ENCODE results near the gene CRACDL. TPM values are rescaled to one million over a fixed set of nuclear protein-coding genes. Genes with fewer than 3 reads are reported as not detected.
"Not testable (repeated sequence)": the region's sequence is repeated elsewhere in the genome, so short reads cannot be mapped to it uniquely, and the experiment has no call there.

Gene CRACDL
- total RNA-seq, 1 experiment from 2014 or later, result not detected

DNA sequence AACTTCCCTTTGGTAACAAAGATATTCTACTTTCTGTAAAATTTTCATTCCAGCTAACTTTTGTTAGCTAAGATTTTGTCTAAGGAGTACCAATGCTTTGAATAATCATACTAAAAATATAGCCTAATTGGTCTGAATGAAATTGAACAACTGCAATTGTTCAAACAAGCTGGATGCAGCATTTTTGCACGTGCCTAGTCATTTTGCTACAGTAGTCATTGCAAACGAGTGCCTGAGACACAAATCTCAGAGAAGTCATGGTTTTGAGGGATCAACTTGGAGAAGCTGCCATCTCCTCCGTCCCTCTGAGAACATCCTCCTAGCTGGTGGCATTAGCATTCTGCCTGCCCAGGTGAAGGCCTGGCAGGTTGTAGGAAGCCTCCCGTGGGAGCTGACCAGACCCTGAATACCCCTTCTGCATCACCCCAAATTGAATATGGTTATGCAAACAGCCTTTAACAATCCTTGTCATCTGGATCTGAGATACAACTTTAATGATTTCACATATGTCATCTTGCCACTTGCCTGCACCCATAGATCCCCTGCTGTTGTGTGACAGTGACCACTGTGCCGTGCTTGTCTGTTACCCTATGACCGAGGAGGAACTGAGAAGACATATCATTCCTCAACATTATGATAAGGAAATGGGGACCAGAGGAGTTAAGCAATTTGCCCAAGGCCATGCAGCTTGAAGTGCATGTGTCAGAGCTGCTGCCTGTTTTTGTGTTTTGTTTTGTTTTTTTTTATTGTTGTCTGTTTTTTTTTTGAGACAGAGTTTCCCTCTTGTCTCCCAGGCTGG is 176.0 kb downstream of the CRACDL start:
- DNase-seq (ENCODE audit: low read depth), result no peak
- in situ Hi-C loops (cut with HindIII; ENCODE audit: low pct_unique_long_range_greater_than_20kb, low sequenced_read_pairs), result no loop called here

GRCh38 chr2:98759338-98759737 is 176.7 kb downstream of the CRACDL start:
- no peak for DNase-seq (ENCODE audit: low read depth)
- in situ Hi-C loops (cut with HindIII; ENCODE audit: low pct_unique_long_range_greater_than_20kb, low sequenced_read_pairs), result no loop called here

- DNase-seq (ENCODE audit: low read depth), result peak; percentile 57
- in situ Hi-C loops (cut with HindIII; ENCODE audit: low pct_unique_long_range_greater_than_20kb, low sequenced_read_pairs), result no loop called here
Observed at GRCh38 chr2:98757904-98758421, 178.1 kb downstream of the CRACDL start.

DNA sequence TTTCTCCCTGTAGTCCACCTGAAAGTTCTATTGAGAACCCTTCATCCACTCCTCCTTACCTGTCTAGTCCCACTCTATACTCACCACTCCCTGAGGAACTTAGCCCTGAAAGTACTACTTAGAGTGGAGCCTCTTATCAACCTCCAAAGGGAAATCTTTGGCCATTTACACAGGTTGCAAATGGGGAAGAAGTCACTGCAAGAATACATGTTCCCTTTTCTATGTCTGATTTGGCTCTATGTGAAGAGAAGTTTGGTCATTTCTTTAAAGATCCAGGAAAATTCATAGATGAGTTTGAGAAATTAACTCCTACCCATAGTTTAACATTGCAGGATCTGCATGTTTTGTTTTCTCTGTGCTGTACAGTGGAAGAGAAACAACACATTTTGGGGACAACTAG is 182.2 kb downstream of the CRACDL start:
- in situ Hi-C loops (cut with HindIII; ENCODE audit: low pct_unique_long_range_greater_than_20kb, low sequenced_read_pairs), result no loop called here

GRCh38 chr2:98752711-98753110 is 183.3 kb downstream of the CRACDL start:
- in situ Hi-C loops (cut with HindIII; ENCODE audit: low pct_unique_long_range_greater_than_20kb, low sequenced_read_pairs); DNase-seq (ENCODE audit: low read depth): not testable (repeated sequence)

More for the DNA sequence above, 182.2 kb downstream of the CRACDL start:
- no peak for DNase-seq (ENCODE audit: low read depth)

- DNase-seq (ENCODE audit: low read depth), result no peak
- in situ Hi-C loops (cut with HindIII; ENCODE audit: low pct_unique_long_range_greater_than_20kb, low sequenced_read_pairs), result no loop called here
Observed at GRCh38 chr2:98751748-98752147, 184.3 kb downstream of the CRACDL start.

DNA sequence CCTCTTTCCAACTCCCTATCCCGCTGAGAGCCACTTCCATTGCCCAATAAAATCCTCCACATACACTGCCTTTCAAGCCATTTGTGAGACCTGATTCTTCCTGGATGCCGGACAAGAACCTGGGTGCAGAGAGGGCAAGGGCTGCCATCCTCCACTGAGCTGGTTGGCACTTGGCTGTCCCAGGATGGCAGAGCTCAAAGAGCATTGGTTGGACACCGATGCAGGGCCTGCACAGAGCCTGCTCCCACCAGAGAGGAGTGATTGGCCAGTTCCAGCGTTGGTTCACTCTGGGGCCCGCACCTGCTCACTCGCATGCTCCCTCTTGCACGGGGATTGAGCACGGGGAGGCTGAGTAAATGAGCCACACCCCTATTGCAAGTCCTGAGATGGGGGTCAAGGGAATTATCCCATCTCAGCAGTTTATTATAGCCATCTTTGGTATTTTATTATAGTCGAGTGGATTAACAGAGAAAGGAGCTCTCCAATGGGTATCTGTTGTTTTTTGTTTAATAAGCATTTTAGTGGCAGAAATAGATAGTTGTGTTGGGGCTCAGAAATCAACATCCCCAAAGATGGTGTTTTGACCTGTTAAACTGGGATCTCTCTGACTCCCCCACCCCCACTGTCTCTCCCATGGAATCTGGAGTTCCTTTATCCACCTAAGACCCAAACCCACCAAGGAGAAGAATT is 185.3 kb downstream of the CRACDL start:
- DNase-seq (ENCODE audit: low read depth), result no peak
- in situ Hi-C loops (cut with HindIII; ENCODE audit: low pct_unique_long_range_greater_than_20kb, low sequenced_read_pairs), result no loop called here

DNA sequence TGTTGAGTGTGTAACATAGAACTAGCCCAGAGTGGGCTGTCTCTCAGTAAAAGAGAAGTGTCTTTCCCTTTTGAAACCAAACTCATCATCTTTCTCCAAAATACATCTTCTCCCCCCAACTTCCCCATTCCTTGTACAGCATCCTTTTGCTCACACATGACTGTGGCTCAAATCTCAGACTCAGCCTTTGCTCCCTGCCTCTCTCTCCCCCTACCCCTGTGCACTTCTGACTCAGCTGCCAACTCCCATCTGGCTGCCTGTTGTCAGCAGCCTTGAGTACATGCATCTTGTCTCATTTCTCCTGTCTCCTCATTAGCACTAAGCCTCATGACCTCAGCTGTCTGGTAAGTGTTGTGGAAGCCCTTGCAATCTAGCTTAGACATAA is 187.0 kb downstream of the CRACDL start:
- in situ Hi-C loops (cut with HindIII; ENCODE audit: low pct_unique_long_range_greater_than_20kb, low sequenced_read_pairs), result no loop called here
- no peak for DNase-seq (ENCODE audit: low read depth)

DNA sequence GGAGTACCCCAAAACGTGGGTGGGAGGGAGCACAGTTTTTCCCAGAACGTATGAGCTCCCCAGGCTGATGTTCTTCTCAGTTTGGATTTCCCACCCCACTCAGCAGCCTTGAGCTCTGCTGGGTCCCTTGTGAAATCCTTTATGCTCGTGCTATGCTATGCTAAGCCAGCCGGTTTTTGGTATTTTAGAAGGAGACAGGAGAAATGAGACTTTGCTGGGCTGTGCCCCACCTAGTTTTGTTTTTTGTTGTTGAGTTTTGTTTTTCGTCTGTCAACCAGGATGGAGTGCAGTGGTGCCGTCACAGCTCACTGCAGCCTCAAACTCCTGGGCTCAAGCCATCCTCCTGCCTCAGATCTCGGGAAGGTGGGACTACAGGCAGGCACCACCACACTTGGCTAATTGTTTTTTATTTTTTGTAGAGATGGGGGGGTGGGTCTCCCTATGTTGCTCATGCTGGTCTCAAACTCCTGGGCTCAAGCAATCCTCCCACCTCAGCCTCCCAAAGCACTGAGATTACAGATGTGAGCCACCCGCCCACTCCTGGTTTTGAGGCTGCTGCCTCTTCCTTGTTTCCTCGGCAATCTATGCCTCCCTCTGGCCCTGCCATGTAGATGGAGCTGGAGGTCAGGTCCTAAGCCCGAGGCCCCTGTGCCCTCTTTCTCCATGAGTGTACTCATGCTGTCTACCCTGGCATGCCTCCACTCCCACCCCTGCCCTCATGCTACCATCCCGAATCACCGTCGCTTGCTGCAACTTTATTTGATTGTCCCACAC is 187.5 kb downstream of the CRACDL start:
- DNase-seq (ENCODE audit: low read depth), result no peak
- in situ Hi-C loops (cut with HindIII; ENCODE audit: low pct_unique_long_range_greater_than_20kb, low sequenced_read_pairs), result no loop called here

GRCh38 chr2:98747888-98748287 is 188.1 kb downstream of the CRACDL start:
- in situ Hi-C loops (cut with HindIII; ENCODE audit: low pct_unique_long_range_greater_than_20kb, low sequenced_read_pairs), result no loop called here
- DNase-seq (ENCODE audit: low read depth), result no peak

DNA sequence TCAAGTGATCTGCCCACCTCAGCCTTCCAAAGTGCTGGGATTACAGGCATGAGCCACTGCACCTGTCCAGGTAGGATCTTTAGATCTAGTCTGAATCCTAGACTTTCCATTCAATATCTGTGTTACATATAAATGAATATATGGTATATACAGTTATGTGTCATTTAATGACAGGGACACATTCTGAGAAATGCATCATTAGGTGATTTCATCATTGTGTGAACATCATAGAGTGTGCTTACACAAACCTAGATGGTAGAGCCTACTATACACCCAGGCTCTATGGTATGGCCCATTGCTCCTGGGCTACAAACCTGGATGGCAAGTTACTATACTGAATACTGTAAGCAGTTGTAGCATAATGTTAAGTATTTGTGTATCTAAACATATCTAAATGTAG is 189.6 kb downstream of the CRACDL start:
- in situ Hi-C loops (cut with HindIII; ENCODE audit: low pct_unique_long_range_greater_than_20kb, low sequenced_read_pairs), result no loop called here
- DNase-seq (ENCODE audit: low read depth), result no peak

DNA sequence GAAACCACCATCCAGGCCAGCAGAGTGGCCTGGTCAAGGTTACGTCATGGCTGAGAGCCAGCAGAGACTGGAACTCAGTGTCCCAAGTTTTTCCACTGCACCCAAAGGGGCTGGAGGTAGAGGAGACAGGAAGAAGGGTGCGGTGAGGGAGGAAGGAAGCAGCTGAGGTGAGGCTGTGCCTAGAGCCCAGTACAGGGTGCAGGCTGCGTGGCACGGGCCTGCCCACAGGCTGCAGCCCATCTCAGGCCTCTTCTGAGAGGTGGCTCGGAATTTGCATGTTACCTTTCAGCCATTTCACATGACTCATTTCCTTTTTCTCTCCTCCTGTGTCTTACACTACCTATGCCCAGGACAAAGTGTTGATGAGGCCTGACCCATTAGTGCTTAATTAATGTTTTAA is 191.4 kb downstream of the CRACDL start:
- in situ Hi-C loops (cut with HindIII; ENCODE audit: low pct_unique_long_range_greater_than_20kb, low sequenced_read_pairs), result no loop called here
- DNase-seq (ENCODE audit: low read depth), result no peak

Other genes with a start within 250 kb of the CRACDL start
- gene MGAT4A, start 205.1 kb downstream of the CRACDL start, total RNA-seq (2014; rRNA removed; shearing (Covaris generic); ENCODE audit: low replicate concordance), result 1.8 and 2.7 TPM in 2 replicates
- 0.95 and 4.2 TPM in 2 replicates for gene C2orf15, start 205.5 kb upstream of the CRACDL start, total RNA-seq (2014; rRNA removed; shearing (Covaris generic); ENCODE audit: low replicate concordance)
- 0.35 and 1.8 TPM in 2 replicates for gene TSGA10, start 218.7 kb upstream of the CRACDL start, total RNA-seq (2014; rRNA removed; shearing (Covaris generic); ENCODE audit: low replicate concordance)
- 15.7 and 25.2 TPM in 2 replicates for gene LIPT1, start 218.7 kb upstream of the CRACDL start, total RNA-seq (2014; rRNA removed; shearing (Covaris generic); ENCODE audit: low replicate concordance)
- 30.1 and 40.0 TPM in 2 replicates for gene MITD1, start 244.8 kb upstream of the CRACDL start, total RNA-seq (2014; rRNA removed; shearing (Covaris generic); ENCODE audit: low replicate concordance)
- 54.8 and 78.0 TPM in 2 replicates for gene MRPL30, start 245.0 kb upstream of the CRACDL start, total RNA-seq (2014; rRNA removed; shearing (Covaris generic); ENCODE audit: low replicate concordance)